ENCODE results near the gene ANAPC15.
A peak's percentile ranks its signal among the peaks of the same experiment; 100 is the strongest.

The ANAPC15 gene

DNA sequence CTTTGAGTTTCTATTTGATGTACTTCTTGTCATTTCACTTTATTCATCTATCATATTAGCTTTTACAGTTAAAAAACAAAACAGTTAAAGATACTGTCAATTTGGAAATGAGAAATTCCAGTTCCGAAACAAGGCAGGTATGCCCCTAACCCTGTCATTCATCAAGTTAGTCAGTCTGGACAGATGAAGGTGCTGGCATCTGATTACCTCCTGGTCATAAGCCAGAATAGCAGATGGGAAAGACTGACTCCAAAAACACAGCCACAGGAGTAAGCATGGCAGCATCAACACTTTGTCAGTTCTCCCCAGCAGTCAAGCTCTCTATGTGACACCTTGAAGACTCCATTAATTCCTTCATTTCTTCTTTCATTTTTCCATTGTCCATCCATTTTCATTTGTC, 27.5 kb downstream of the ANAPC15 start:
- DNase-seq, result no peak

DNA sequence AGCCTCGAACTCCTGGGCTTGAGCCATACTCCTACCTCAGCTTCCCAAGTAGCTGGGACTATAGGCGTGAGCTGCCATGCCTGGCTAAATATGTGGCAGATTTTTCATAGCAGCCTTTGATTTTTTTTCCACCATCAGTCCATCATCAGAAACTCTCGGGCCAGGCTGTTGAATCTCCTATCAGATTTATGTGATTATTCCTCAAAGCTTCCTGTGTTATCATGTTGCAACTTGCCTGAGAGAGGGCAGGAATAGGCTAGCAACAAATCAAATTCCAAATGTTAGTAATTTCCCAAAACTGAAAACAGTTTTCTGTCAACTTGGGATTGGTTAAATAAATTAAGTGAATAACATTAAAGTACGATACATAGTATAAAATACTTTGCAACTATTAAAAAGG, 28.4 kb downstream of the ANAPC15 start:
- DNase-seq, result no peak

DNA sequence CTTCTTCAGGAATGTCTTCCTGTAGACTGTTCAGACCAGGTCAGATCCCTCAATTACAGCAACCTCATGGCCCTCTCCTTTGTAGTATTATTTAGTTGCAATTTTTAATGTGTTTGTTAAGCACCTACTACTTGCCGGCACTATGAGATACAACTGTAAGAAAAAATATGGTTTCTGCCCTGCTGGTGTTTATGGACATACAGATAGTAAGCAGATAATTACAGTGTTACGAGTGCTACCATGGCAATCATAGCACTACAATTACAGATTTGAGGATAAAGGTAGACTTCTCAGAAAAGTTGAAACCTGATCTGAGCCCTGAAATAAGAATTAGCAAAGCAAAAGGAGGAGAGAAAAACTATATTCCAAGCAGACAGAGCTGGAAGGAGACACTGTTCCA, 29.1 kb downstream of the ANAPC15 start:
- no peak for DNase-seq

DNA sequence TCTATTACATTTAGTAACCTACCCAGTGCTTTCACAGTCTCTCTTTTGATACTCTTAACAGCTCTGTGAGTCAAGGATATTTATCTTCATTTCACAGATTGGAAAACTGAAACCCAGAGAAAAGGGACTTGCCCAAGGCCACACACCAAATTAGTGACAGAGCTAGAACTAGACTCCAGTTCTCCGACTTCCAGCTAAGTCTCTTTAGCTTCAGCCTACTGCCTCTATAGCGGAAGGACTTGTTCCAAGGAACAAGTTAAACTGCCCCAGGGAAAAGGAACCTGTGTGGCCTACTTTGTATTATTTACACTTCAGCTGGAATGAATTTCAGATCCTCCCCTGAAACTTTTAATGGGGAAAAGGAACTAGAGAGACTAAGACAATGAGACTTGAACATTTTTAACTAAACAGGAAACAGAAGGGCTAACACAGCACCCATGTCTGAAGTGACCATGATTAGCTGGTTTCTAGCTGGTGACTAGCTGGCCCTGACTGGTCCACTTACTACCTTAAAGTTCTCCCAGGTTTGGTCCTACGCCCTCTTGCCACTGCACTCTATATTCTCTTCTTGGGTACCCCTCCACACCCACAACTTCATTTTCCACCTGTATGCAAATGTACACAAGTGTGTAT, 30.6 kb downstream of the ANAPC15 start:
- peak; percentile 75 for DNase-seq

DNA sequence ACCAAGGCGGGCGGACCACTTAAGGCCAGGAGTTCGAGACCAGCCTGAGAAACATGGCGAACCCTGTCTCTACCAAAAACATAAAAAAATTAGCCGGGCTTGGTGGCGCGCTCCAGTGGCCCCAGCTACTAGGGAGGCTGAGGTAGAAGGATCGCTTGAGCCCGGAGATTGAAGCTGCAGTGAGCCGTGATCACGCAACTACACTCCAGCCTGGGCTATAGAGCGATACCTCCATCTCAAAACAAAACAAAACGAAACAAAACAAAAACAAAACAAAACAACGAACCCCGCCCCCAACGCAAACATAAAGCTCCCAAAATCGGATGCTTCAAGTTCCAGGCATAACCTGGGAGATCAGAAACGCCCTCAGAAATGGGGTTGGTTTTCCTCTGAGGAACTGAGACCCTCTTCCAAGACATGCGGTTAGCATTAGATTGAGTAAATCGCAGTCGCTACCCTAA, 31.3 kb downstream of the ANAPC15 start:
- no peak for DNase-seq

DNA sequence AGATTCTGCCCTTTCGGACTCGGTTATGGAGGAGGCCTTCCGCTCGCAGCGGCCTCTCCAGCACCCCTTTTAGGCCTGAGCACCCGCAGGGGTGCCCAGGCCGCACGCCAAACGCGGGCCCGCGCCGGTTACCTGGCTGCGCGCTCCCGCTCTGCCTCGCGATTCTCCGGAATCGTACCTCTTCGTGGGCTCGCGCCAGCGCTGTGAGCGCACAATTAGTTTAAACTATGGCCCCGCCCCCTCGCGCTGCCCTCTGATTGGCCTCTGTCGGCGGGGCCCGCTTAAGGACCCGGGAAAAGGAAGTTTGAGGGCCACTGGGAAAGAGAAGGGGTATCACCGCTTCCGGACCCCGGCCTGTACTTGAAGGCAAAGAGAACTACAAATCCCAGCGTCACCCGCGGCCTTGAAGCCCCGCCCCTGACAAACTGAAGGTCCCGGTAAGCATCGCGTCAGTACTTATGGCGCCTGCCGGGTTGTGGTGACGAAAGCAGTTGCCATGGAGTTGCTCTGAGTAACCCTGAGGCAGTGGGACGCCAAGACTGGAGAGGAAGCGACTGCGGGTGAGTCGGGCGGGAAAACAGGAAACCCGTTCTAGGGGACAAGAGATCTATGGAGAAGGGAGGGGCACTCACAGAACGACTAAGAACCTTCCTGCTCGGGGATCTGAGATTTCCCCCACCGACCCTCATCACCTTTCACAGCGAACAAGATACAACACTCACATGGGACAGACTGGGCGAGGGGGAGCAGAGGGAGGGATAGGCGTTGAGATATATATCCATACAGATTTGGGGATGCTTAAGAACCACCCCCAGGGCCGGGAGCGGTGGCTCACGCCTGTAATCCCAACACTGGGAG, 31.9 kb downstream of the ANAPC15 start, which contains the start of the genes LRRC51 and NUMA1:
LRRC51 (plus strand) TSS at position 525 of the 858 bp plus-strand sequence. CDS start 8,234 bp downstream, outside the sequence.
NUMA1 (minus strand) TSS at position 217 of the 858 bp plus-strand sequence. CDS start 44,599 bp downstream, outside the sequence.
- DNase-seq, result peak; percentile 100

DNA sequence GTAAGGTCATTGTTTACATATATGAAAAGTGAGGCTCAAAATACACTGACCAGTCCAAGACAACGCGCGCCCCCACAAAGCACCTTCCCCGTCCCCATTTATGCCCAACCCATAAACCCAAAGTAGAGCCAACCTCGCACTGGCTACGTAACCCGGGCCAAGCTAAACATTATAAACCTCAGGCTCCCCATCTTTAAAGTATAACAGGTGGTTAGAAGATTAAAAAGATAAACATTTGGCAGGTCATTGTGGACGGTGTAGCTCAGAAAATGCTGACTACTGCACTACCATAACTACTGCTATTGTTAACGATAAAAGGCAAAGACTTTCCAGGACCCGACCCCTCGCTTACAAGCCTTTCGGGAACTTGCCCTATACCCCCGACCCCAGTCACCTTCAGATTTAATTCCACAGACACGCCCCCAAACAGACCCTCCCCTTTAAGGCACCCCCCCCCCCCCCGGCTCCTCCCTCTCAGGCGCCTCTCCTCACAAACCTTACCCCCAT, 32.6 kb downstream of the ANAPC15 start:
- no peak for DNase-seq

DNA sequence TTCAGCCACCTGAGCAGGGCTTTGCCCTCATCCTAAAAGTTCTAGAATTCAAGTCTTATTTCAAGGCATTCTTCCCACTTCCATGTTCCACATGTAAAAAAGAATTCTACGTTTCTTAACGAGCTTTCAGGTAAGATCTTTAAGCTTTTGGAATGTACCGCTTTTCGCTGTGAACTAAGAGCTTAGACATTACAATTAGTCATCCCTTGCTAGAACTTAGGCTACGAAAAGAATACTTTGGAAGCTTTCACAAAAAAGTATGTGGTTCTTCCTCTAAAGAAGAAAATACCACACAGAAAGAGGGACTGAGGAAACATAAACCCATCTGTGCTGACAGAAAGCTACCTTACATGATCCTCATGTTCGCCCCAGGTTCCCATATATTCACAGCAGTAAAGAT, 34.0 kb downstream of the ANAPC15 start:
- no peak for DNase-seq

DNA sequence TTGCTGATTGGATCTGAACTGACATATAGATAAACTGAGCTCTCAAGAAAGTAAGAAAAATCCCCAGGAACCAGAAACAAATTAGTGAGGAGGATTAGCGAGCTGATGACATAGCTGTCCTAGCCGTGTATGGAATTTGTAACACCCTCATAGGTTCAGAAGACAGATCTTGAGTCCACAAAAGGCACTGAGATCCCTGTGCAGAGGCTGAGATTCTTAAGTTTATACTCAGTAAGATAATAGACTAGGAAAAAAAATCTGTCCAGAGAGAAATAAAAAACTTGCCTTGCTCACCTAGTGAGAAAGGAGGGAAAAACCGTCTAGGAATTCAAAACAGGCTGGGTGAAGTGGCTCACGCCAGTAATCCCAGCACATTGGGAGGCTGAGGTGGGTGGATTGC, 36.7 kb downstream of the ANAPC15 start:
- no peak for DNase-seq

DNA sequence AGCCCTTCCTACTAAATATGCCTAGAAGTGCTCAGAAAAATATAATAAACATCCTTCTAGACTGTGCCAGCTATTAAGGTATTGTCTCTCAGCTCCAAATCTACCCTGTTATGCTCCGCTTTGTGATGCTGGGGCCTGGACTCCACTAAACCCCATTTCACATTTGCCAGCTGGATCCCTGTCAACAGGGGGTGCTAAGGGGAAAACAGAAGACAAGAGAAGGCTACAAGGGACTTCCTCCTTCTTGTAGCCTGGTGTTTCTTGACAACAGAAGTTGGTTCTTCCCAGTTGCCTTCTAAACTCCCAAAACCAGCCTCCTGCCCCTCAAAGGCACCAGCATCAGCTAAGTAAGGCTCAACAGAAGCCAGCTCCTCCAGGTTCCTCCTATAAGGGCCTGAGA, 37.4 kb downstream of the ANAPC15 start:
- DNase-seq, result peak; percentile 64

DNA sequence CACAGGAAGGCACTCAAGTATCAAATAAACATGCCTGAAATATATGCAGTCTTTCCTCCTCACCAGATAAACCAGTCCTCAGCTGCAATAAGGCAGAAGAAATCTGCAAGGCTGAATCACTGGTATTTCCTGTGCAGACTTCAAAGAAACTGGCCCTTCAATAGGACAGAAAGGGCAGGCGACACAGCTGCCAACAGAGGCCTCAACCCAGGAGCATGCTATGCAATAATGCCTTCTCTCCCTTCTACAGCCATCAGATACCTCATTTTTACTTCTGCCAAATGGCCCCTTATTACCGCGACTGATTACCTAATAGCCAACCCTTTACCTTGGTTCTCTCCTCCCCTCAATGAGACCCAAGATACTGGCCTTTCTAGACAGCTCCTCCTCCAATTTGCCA, 40.1 kb downstream of the ANAPC15 start:
- DNase-seq, result peak; percentile 43

DNA sequence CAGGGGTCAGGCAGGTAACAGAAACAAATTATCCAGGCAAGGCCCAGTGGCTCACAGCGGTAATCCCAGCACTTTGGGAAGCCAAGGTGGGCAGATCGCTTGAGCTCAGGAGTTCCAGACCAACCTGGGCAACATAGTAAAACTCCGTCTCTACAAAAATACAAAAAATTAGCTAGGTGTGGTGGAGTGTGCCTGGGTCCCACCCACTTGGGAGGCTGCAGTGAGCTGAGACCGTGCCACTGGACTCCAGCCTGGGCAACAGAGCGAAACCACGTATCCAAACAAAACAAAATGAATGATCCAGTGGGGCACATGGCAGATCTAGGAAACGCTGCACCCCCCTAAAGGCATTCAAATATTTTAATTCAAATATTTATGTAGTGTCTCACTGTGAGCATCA, 42.0 kb downstream of the ANAPC15 start:
- DNase-seq, result no peak

DNA sequence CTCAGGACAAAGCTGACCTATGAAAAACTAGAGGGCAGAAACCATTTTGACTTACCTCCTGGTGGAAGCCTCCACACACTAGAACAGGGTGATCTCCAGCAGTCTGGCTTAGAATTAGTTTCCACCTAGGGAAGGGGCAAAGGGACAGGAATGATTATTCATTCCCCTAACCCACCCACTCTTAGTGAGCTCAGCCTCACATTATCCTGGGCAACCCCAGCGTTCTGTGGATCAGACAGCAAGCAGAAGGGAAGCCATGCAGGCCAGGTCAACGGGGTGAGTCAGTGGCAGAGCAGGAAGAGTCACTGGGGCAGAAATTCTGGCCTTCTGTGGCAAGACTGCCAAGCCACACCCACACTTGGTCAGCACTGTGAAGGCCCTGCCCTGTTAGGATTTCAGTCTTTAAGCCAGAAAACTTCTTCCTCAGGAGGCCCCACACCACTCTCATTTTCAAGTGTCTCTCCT, 42.7 kb downstream of the ANAPC15 start:
- peak; percentile 95 for DNase-seq

DNA sequence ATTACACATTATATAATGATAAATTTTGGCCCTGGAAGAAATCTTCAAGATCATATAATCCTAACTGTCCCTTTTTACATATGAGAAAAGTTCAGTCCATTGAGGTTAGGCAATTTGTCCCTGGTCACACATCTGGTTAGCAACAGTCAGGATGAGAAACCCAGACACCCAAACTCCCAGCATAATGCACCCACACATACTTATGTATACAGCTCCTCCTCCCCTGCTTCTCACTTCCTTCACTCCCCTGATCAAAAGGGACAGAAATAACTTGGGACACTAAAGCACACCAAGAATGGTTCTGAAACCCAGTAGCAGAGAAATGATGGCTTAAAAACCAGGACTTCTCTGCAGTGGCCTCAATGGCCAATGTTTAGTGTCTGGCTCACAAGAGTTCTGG, 43.3 kb downstream of the ANAPC15 start:
- peak; percentile 71 for DNase-seq

DNA sequence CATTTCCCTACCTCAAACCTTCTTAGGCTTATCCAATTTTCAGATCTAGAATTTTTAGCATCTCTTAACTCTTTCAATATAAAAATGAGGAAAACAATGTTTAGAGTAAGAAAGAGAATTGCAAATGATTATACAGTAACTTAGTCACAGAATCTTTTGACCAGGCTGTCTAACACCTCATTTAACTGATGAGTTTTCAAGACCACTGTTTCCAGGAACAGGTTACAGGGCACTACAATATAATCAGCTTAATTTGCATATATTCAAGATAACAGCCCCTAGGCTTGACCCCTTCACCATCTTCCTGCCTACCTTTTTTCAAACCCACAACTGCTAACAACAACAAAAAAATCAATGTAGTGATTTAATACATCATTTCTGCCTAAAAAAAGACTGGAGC, 44.8 kb downstream of the ANAPC15 start:
- DNase-seq, result no peak

DNA sequence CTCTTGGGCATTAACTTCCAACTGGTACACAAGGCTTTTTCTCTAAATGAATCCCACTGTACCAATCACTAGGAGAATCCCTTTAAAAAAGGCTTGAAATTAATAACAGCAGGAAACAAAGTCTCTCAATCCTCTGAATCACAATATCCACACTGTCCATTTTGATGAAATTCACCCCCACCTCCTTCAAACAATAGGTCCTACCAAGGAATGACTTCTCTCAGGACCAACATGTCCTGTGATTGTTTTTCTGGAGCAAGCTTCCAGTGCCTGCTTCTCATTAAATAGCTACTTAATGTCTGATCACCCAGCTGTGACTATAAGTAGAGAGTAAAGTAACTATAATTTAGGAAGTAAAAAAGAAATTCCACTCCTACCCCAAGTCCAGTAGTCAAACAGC, 45.2 kb downstream of the ANAPC15 start:
- DNase-seq, result no peak

DNA sequence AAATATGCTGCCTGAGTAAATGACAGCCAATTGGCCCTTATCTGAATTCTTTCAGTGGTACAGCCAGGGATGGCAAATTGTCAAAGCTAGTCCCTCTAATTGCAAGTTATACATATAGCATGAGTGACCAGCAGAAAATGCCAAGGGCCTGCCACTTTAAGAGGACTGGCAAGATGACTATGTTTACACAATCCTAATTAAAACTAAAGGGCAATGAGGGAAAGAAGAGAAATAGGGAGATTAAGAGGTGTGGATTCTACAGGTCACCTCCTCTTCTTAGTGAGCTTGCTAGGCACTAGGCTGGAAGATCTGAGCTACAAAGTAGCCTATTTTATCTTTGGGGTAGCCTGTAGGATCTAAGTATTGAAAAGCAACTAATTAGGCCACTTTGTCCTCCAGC, 45.6 kb downstream of the ANAPC15 start:
- no peak for DNase-seq

DNA sequence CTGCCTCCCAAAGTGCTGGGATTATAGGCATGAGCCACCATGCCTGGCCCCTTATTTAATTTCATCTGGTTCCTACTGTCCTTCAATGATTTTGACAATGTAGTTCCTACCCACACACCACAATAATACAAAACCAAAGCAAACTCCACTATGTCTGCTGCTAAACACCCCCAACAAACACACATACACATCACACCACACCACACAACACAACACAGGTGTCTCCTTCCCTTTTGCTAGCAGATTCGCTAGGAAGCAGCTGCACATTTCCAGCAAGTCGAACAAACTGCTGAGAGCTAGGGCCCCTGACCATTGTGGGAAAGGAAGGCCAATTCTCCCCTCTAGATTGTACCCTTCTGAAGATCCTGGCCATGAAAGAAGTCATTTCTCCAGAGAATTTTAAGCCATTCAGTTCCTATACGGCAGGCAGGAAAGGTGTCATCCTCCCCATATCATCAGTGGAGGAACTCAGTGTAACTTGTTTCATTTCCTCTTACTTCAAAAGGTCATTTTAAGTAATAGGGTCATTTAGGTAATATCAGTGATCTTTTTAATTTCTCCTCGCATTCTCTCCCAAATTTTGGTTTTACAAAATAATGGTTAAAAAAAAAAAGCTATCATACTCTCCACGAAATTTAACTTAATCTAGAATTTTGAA, 50.6 kb downstream of the ANAPC15 start:
- DNase-seq, result no peak

Data from suppressor macrophage treated with lipopolysaccharide for 4 hours (primary cell).